Measurements from ENCODE around the gene ZSCAN23. TPM values are rescaled to one million over a fixed set of nuclear protein-coding genes. Genes with fewer than 3 reads are reported as not detected.

Gene ZSCAN23
- total and polyA plus RNA-seq, 2 of the 8 experiments (the other 6 are each of a cell fraction or from before 2014, with no cell fraction given), result 0.74 to 5.3 TPM

DNA sequence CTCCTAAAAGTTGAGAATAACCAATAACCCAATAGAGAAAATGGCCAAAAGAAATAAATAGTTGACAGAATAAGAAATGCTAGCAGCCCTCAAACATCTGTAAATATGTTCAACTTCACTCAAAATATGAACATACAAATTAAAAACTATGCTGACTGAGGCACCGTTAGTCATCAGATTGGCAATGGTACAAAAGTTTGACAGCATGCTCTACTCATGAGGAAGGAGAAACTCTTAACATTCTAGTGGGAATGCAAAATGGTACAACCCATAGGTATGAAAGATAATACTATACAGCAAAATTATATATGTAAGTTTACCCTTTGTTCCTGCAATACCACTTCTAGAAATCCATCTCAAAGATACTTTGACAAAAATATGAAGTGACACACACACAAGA, 42.1 kb downstream of the ZSCAN23 start:
- Histone ChIP-seq H2AK5ac (ENCODE audit: low read depth, low read length) (no peak overlapping the region), H3K4ac (replicated peaks; ENCODE audit: insufficient read length, low read depth, low read length) (no peak overlapping the region), H3K23ac (ENCODE audit: insufficient read length) (no peak overlapping the region), H4K91ac (replicated peaks; ENCODE audit: insufficient read length, low read length) (no peak overlapping the region), H2BK120ac (replicated peaks; ENCODE audit: low read depth, low read length) (no peak overlapping the region), H2BK15ac (ENCODE audit: low read length) (no peak overlapping the region), H4K5ac (ENCODE audit: insufficient read length, low read depth, low read length) (no peak overlapping the region), H3K9me3 (ENCODE audit: insufficient read depth in 2 of 2, low read depth in 1 of 2, low read length in 1 of 2) (no peaks in the 10 kb centered on the region), H3K4me3 (ENCODE audit: extremely low read depth in 1 of 4, insufficient read depth in 2 of 4, low read depth in 3 of 4, low read length in 4 of 4) (no peak overlapping the region), H3K27me3 (replicated peaks in 1 of 4; ENCODE audit: control insufficient read depth in 3 of 4, extremely low read depth in 1 of 4, insufficient read depth in 3 of 4, low read length in 3 of 4) (peaks cover 0 to 3% (median 0%) of the 10 kb centered on the region in 4 experiments; a peak in 2 of 7 replicates), H3K36me3 (ENCODE audit: control insufficient read depth in 2 of 4, insufficient read depth in 4 of 4, low read length in 3 of 4) (peaks cover 2 to 17% (median 8%) of the 10 kb centered on the region in 4 experiments; a peak in 5 of 8 replicates), H3K23me2 (ENCODE audit: low read depth, low read length) (no peaks in the 10 kb centered on the region), H3K27ac (ENCODE audit: low read depth, low read length) (no peak overlapping the region), H3K18ac (ENCODE audit: extremely low read depth, low read length) (no peak overlapping the region), H3K4me1 (replicated peaks in 1 of 4; ENCODE audit: control insufficient read depth in 3 of 4, insufficient read depth in 4 of 4, low read length in 3 of 4) (peaks cover 0 to 2% (median 0%) of the 10 kb centered on the region in 4 experiments; a peak in 4 of 7 replicates), H2AFZ (ENCODE audit: low read length) (no peak overlapping the region), H2BK12ac (ENCODE audit: low read depth, low read length) (no peak overlapping the region), H3K9ac (replicated peaks in 1 of 4; ENCODE audit: extremely low read depth in 1 of 4, low read depth in 3 of 4, low read length in 3 of 4) (no peak overlapping the region), H4K20me1 (replicated peaks in 1 of 2; ENCODE audit: control insufficient read depth in 1 of 2, insufficient read depth in 2 of 2, low read length in 2 of 2) (no peaks in the 10 kb centered on the region), H3K79me2 (ENCODE audit: control insufficient read depth in 1 of 2, insufficient read depth in 2 of 2, low read length in 2 of 2) (peaks cover 0 to 27% of the 10 kb centered on the region in 2 experiments; a peak in 3 of 4 replicates), H3K4me2 (ENCODE audit: insufficient read depth in 1 of 2, low read depth in 2 of 2, low read length in 2 of 2) (no peak overlapping the region), H3K14ac (ENCODE audit: insufficient read length) (no peak overlapping the region), H3K56ac (replicated peaks; ENCODE audit: insufficient read length, low read depth, low read length) (no peak overlapping the region), H2BK20ac (ENCODE audit: low read length) (no peak overlapping the region), H3K79me1 (ENCODE audit: low read depth, low read length) (no peaks in the 10 kb centered on the region), H4K8ac (ENCODE audit: extremely low read depth, insufficient read depth, low read length) (no peak overlapping the region), H2BK5ac (ENCODE audit: low read depth, low read length) (no peak overlapping the region)
- 92% methylated on average over 1 of the region's 1 CpG; no CpG with 5 or more reads in 1 of the 2 experiments for WGBS, 2 experiments (ENCODE audit: extremely low coverage in 1 of 2, insufficient coverage in 1 of 2, insufficient read length in 1 of 2, insufficient replicate concordance in 2 of 2, low coverage in 1 of 2, low lambda C conversion rate in 2 of 2, missing lambda C conversion rate in 1 of 2)
- CTCF ChIA-PET (ENCODE audit: partially characterized antibody), result interaction anchor here (2.0 kb wide), 1 partner anchor 46 kb away, joined by 5 read pairs; no protein-coding TSS in a partner anchor
- DNase-seq (ENCODE audit: low read depth in 1 of 2, low spot score in 2 of 2) (no peak), FAIRE-seq (no peak)
- POLR2A ChIA-PET (ENCODE audit: partially characterized antibody), result interaction anchor here (5.0 kb wide), 1 partner anchor 42 kb away, joined by 21 read pairs; the partner anchor contains the start of gene ZSCAN23
- TF ChIP-seq SAP30 (IDR thresholded peaks at IDR 0.05; ENCODE audit: insufficient read depth, insufficient replicate concordance, low read length) (no peak), CBX8 (IDR thresholded peaks at IDR 0.05; ENCODE audit: borderline replicate concordance, low read depth, low read length) (no peak), POLR2AphosphoS5 (IDR thresholded peaks at IDR 0.05; ENCODE audit: low read depth, low read length) (no peak), EGR1 (IDR thresholded peaks at IDR 0.05; ENCODE audit: borderline replicate concordance, low read depth, low read length) (no peak), EZH2 (IDR thresholded peaks at IDR 0.05; ENCODE audit: low read depth, low read length, severe bottlenecking) (no peak), RFX5 (IDR thresholded peaks at IDR 0.05; ENCODE audit: borderline replicate concordance, low read depth, low read length) (no peak), SIRT6 (IDR thresholded peaks at IDR 0.05; ENCODE audit: low read length) (no peak), RAD21 (IDR thresholded peaks at IDR 0.05 in 1 of 2, conservative IDR thresholded peaks at IDR 0.05 in 1 of 2; ENCODE audit: low read depth in 2 of 2, low read length in 2 of 2) (no peak), JUND (IDR thresholded peaks at IDR 0.05; ENCODE audit: low read length) (no peak), CHD1 (IDR thresholded peaks at IDR 0.05; ENCODE audit: low read depth, low read length) (no peak)
- TF ChIP-seq, protein P1, sequence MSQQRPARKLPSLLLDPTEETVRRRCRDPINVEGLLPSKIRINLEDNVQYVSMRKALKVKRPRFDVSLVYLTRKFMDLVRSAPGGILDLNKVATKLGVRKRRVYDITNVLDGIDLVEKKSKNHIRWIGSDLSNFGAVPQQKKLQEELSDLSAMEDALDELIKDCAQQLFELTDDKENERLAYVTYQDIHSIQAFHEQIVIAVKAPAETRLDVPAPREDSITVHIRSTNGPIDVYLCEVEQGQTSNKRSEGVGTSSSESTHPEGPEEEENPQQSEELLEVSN (IDR thresholded peaks at IDR 0.05), result no peak
- TF ChIP-seq, protein P2, sequence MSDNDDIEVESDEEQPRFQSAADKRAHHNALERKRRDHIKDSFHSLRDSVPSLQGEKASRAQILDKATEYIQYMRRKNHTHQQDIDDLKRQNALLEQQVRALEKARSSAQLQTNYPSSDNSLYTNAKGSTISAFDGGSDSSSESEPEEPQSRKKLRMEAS (IDR thresholded peaks at IDR 0.05), result no peak

All from H1 (cell line).